Gastrocnemius medialis (tissue), 4 donors: ENCODE results near the gene NEK6. TPM values are rescaled to one million over a fixed set of nuclear protein-coding genes. Genes with fewer than 3 reads are reported as not detected.

Source experiments
- ATAC-seq, 2 donors: fragments of 150-250 bp; one replicate each; pipeline ENCODE4 v1.9.1; 2016
- DNase-seq, 2 donors: peaks; one replicate each; pipeline ENCODE4 v3.0.0-alpha.2; 2019
- H3K27ac ChIP-seq, 4 donors: fragments of 200-600 bp; sonication (generic); 1 replicate in 1 of 4; 2 replicates in 3 of 4; pipeline ENCODE4 v1.5.1; 2016 to 2018; ENCODE audit warnings: mild to moderate bottlenecking in 2 of 4, moderate library complexity in 1 of 4
- H3K27me3 ChIP-seq, 3 donors: fragments of 200-600 bp; sonication (generic) in 2 of 3; 1 replicate in 1 of 3; 2 replicates in 2 of 3; pipeline versions ENCODE4 v1.5.1 to v1.6.0; 2016 to 2019; ENCODE audit warnings: mild to moderate bottlenecking in 1 of 3, moderate library complexity in 1 of 3
- H3K36me3 ChIP-seq, 2 donors: fragments of 200-600 bp; sonication (generic) in 1 of 2; one replicate each; pipeline ENCODE4 v1.5.1; 2017 to 2018
- H3K4me1 ChIP-seq, 2 donors: fragments of 200-600 bp; sonication (generic) in 1 of 2; one replicate each; pipeline ENCODE4 v1.5.1; 2016 to 2017; ENCODE audit warnings: mild to moderate bottlenecking in 2 of 2
- H3K4me3 ChIP-seq, 4 donors: fragments of 200-600 bp; sonication (generic) in 3 of 4; 1 replicate in 1 of 4; 2 replicates in 3 of 4; pipeline ENCODE4 v1.5.1; 2016 to 2019; ENCODE audit warnings: mild to moderate bottlenecking in 2 of 4
- H3K9me3 ChIP-seq, 3 donors: fragments of 200-600 bp; sonication (generic) in 2 of 3; 1 replicate in 1 of 3; 2 replicates in 2 of 3; pipeline ENCODE4 v1.5.1; 2016 to 2019
- CTCF ChIP-seq, 5 experiments: fragments of 450-650 bp in 3 of 5; fragments of 200-600 bp in 2 of 5; sonication (generic) in 2 of 5; IDR thresholded peaks in 4 of 5; conservative IDR thresholded peaks in 1 of 5; 1 replicate in 4 of 5; 2 replicates in 1 of 5; pipeline ENCODE4 v1.5.1; 2016 to 2019; ENCODE audit warnings: antibody characterized with exemption in 5 of 5, mild to moderate bottlenecking in 3 of 5, moderate library complexity in 3 of 5
- POLR2A ChIP-seq, 2 donors: fragments of 450-650 bp; IDR thresholded peaks; one replicate each; pipeline ENCODE4 v1.6.1; 2017; ENCODE audit warnings: antibody characterized with exemption in 2 of 2, mild to moderate bottlenecking in 2 of 2, moderate library complexity in 2 of 2
- in situ Hi-C, 4 donors: fragments of 200-750 bp; cut with MboI; loops; one replicate each; pipeline versions ENCODE4 v1.15.0 to v1.8.0; 2017; ENCODE audit warnings: low sequenced_read_pairs in 4 of 4
- intact Hi-C: fragments of 100-400 bp; cut with DNase I; formaldehyde crosslinking; loops from one replicate; pipeline ENCODE4 v1.15.1; 2023; ENCODE audit warnings: low total_unique reads
- total RNA-seq, 4 donors: library from RNA; depleted of rRNA; stranded (reverse); fragments of >200 nt; gene quantifications; one replicate each; pipeline versions ENCODE4 v1.1.0 to v1.2.3, GENCODE V29; 2016

NEK6 gene
- total RNA-seq, 4 donors from 2014 or later: 2.3 to 10.1 (median 3.5) TPM

- no peaks in the 10 kb centered on the region for H3K9me3 ChIP-seq
- no peak overlapping the region for H3K27ac ChIP-seq
- in situ Hi-C loops: no loop called here
- no peak overlapping the region for H3K4me3 ChIP-seq
- no peaks in the 10 kb centered on the region for H3K27me3 ChIP-seq
- TF ChIP-seq POLR2A (IDR thresholded peaks at IDR 0.05) (no peak), CTCF (IDR thresholded peaks at IDR 0.05 in 4 of 5, conservative IDR thresholded peaks at IDR 0.05 in 1 of 5) (no peak)
- H3K36me3 ChIP-seq: peaks cover 0 to 53% of the 10 kb centered on the region in 2 donors
- peaks cover 0 to under 1% of the 10 kb centered on the region in 2 donors for H3K4me1 ChIP-seq
- DNase-seq (no peak), ATAC-seq (no peak)
- intact Hi-C loops: no loop called here
Observed at GRCh38 chr9:124352616-124353015, 94.9 kb downstream of the NEK6 start.

- ATAC-seq: no peak
- no peak for TF ChIP-seq POLR2A (IDR thresholded peaks at IDR 0.05)
- no peak for TF ChIP-seq CTCF (IDR thresholded peaks at IDR 0.05 in 4 of 5, conservative IDR thresholded peaks at IDR 0.05 in 1 of 5)
- H3K4me1 ChIP-seq: peaks cover 0 to 7% of the 10 kb centered on the region in 2 donors
- H3K27ac ChIP-seq: no peak overlapping the region
- in situ Hi-C loops (no loop called here), intact Hi-C loops (no loop called here)
- H3K36me3 ChIP-seq: peaks cover 0 to 48% of the 10 kb centered on the region in 2 donors
- no peak for DNase-seq
- H3K4me3 ChIP-seq: no peak overlapping the region
- no peaks in the 10 kb centered on the region for H3K27me3 ChIP-seq
- H3K9me3 ChIP-seq: no peaks in the 10 kb centered on the region
Observed at GRCh38 chr9:124353166-124353768, 95.5 kb downstream of the NEK6 start.

- in situ Hi-C loops (no loop called here), intact Hi-C loops (no loop called here)
- H3K27ac ChIP-seq: no peak overlapping the region
- H3K4me1 ChIP-seq: peaks cover 0 to 13% of the 10 kb centered on the region in 2 donors
- no peaks in the 10 kb centered on the region for H3K9me3 ChIP-seq
- ATAC-seq (peak in 1 of 2 donors; percentile 20), DNase-seq (no peak)
- TF ChIP-seq CTCF (IDR thresholded peaks at IDR 0.05 in 4 of 5, conservative IDR thresholded peaks at IDR 0.05 in 1 of 5): no peak
- TF ChIP-seq POLR2A (IDR thresholded peaks at IDR 0.05): no peak
- H3K27me3 ChIP-seq: no peaks in the 10 kb centered on the region
- no peak overlapping the region for H3K4me3 ChIP-seq
- H3K36me3 ChIP-seq: peaks cover 0 to 42% of the 10 kb centered on the region in 2 donors
Observed at GRCh38 chr9:124353811-124354274, 96.1 kb downstream of the NEK6 start.

GRCh38 chr9:124354346-124355038, 96.7 kb downstream of the NEK6 start:
- no peak overlapping the region for H3K4me3 ChIP-seq
- intact Hi-C loops (no loop called here), in situ Hi-C loops (no loop called here)
- H3K27me3 ChIP-seq: no peaks in the 10 kb centered on the region
- DNase-seq (no peak), ATAC-seq (no peak)
- TF ChIP-seq CTCF (IDR thresholded peaks at IDR 0.05 in 4 of 5, conservative IDR thresholded peaks at IDR 0.05 in 1 of 5): no peak
- TF ChIP-seq POLR2A (IDR thresholded peaks at IDR 0.05): no peak
- H3K4me1 ChIP-seq: peaks cover 0 to 19% of the 10 kb centered on the region in 2 donors
- H3K27ac ChIP-seq: no peak overlapping the region
- peaks cover 0 to 35% of the 10 kb centered on the region in 2 donors for H3K36me3 ChIP-seq
- no peaks in the 10 kb centered on the region for H3K9me3 ChIP-seq
